RWPE2 (cell line): Measurements from ENCODE around the gene RAX.
"Not testable (repeated sequence)": the region's sequence is repeated elsewhere in the genome, so short reads cannot be mapped to it uniquely, and the experiment has no call there.

ENCODE experiments used
- ATAC-seq: fragments of 200-7000 bp; cut with Tn5 transposase; 3 replicates; pipeline ENCODE4 v1.9.1; 2021; ENCODE audit warnings: low read depth
- DNase-seq: peaks from one replicate; pipeline ENCODE4 v3.0.0-alpha.2; 2020; ENCODE audit warnings: low spot score
- H3K27ac ChIP-seq: fragments of 450-650 bp; 2 replicates; pipeline ENCODE4 v1.5.1; 2017; ENCODE audit warnings: mild to moderate bottlenecking; ENCODE audit not compliant: poor library complexity, severe bottlenecking
- H3K27me3 ChIP-seq: fragments of 250-450 bp; sonication (Bioruptor Pico); 2 replicates; pipeline ENCODE4 v1.5.1; 2021; ENCODE audit warnings: mild to moderate bottlenecking, moderate library complexity; ENCODE audit not compliant: insufficient read depth, poor library complexity, severe bottlenecking
- H3K36me3 ChIP-seq: fragments of 250-450 bp; sonication (Bioruptor Pico); 2 replicates; pipeline ENCODE4 v1.5.1; 2020; ENCODE audit warnings: low read depth, mild to moderate bottlenecking, moderate library complexity
- H3K4me1 ChIP-seq: fragments of 250-450 bp; sonication (Bioruptor Pico); 2 replicates; pipeline ENCODE4 v1.5.1; 2021; ENCODE audit warnings: mild to moderate bottlenecking, moderate library complexity; ENCODE audit not compliant: insufficient read depth, poor library complexity, severe bottlenecking
- H3K4me3 ChIP-seq: fragments of 250-450 bp; sonication (Bioruptor Pico); 2 replicates; pipeline ENCODE4 v1.5.1; 2021; ENCODE audit warnings: mild to moderate bottlenecking, moderate library complexity; ENCODE audit not compliant: severe bottlenecking
- H3K9me3 ChIP-seq: fragments of 250-450 bp; sonication (Bioruptor Pico); 2 replicates; pipeline ENCODE4 v1.5.1; 2021; ENCODE audit warnings: mild to moderate bottlenecking, moderate library complexity; ENCODE audit not compliant: severe bottlenecking
- CTCF ChIP-seq: fragments of 450-650 bp; IDR thresholded peaks from one replicate; pipeline ENCODE4 v1.5.1; 2017; ENCODE audit warnings: mild to moderate bottlenecking, moderate library complexity; ENCODE audit not compliant: poor library complexity, severe bottlenecking

RAX gene

GRCh38 chr18:59265246-59265973 is 7.8 kb downstream of the RAX start:
- H3K4me3 ChIP-seq = peak overlapping the region; percentile 20
- no peak for TF ChIP-seq CTCF
- no peaks in the 10 kb centered on the region for H3K4me1 ChIP-seq
- no peaks in the 10 kb centered on the region for H3K36me3 ChIP-seq
- ATAC-seq = peak; percentile 70
- DNase-seq = no peak
- peaks cover 79% of the 10 kb centered on the region for H3K27me3 ChIP-seq
- H3K9me3 ChIP-seq = no peaks in the 10 kb centered on the region
- no peak overlapping the region for H3K27ac ChIP-seq

- H3K27ac ChIP-seq = no peak overlapping the region
- no peaks in the 10 kb centered on the region for H3K9me3 ChIP-seq
- no peak overlapping the region for H3K4me3 ChIP-seq
- ATAC-seq (no peak), DNase-seq (no peak)
- H3K27me3 ChIP-seq = peaks cover 72% of the 10 kb centered on the region
- H3K36me3 ChIP-seq = no peaks in the 10 kb centered on the region
- TF ChIP-seq CTCF = no peak
- no peaks in the 10 kb centered on the region for H3K4me1 ChIP-seq
Observed at GRCh38 chr18:59264651-59265245, 8.5 kb downstream of the RAX start.

GRCh38 chr18:59264121-59264571 is 9.1 kb downstream of the RAX start:
- Histone ChIP-seq H3K36me3 (no peaks in the 10 kb centered on the region), H3K4me3 (no peak overlapping the region), H3K9me3 (no peaks in the 10 kb centered on the region), H3K4me1 (no peaks in the 10 kb centered on the region), H3K27me3 (peaks cover 66% of the 10 kb centered on the region), H3K27ac (no peak overlapping the region)
- no peak for DNase-seq
- peak; percentile 18; the same call in 1 of the 3 replicates for ATAC-seq
- TF ChIP-seq CTCF = no peak

- H3K9me3 ChIP-seq = no peaks in the 10 kb centered on the region
- no peak for DNase-seq
- H3K4me1 ChIP-seq = no peaks in the 10 kb centered on the region
- no peak for TF ChIP-seq CTCF
- H3K27ac ChIP-seq = no peak overlapping the region
- H3K36me3 ChIP-seq = no peaks in the 10 kb centered on the region
- peak; percentile 29; the same call in 1 of the 3 replicates for ATAC-seq
- peaks cover 62% of the 10 kb centered on the region for H3K27me3 ChIP-seq
- H3K4me3 ChIP-seq = no peak overlapping the region
Observed at GRCh38 chr18:59263661-59264060, 9.6 kb downstream of the RAX start.

- not testable (repeated sequence) for ATAC-seq, H3K9me3 ChIP-seq
Observed at GRCh38 chr18:59262243-59262642, 11.0 kb downstream of the RAX start.

GRCh38 chr18:59261842-59262241 is 11.4 kb downstream of the RAX start:
- H3K9me3 ChIP-seq, H3K27ac ChIP-seq, ATAC-seq, DNase-seq, H3K4me1 ChIP-seq, H3K4me3 ChIP-seq, H3K36me3 ChIP-seq: not testable (repeated sequence)
- peaks cover 44% of the 10 kb centered on the region for H3K27me3 ChIP-seq

More at GRCh38 chr18:59262243-59262642, 11.0 kb downstream of the RAX start:
- H3K27me3 ChIP-seq = peaks cover 48% of the 10 kb centered on the region
- DNase-seq, H3K4me3 ChIP-seq, H3K27ac ChIP-seq, H3K4me1 ChIP-seq, H3K36me3 ChIP-seq: not testable (repeated sequence)

GRCh38 chr18:59255491-59255890 is 17.8 kb downstream of the RAX start:
- DNase-seq, ATAC-seq: not testable (repeated sequence)

More at GRCh38 chr18:59255491-59255890, 17.8 kb downstream of the RAX start:
- H3K4me3 ChIP-seq, H3K4me1 ChIP-seq, H3K27me3 ChIP-seq, H3K36me3 ChIP-seq, H3K27ac ChIP-seq, H3K9me3 ChIP-seq: not testable (repeated sequence)
